HepG2 (cell line): Measurements from ENCODE around the gene KDM4B.

Experiments used
- CTCF ChIP-seq: sonication (generic); formaldehyde crosslinking; IDR thresholded peaks from 2 replicates; pipeline ENCODE4 v1.5.0; 2020; ENCODE audit warnings: mild to moderate bottlenecking, missing genetic modification reagents, moderate library complexity
- EP300 ChIP-seq, 3 experiments: sonication (generic) in 1 of 3; formaldehyde crosslinking in 1 of 3; IDR thresholded peaks; 2 replicates each; pipeline versions ENCODE4 v1.5.1 to v1.6.1; 2011 to 2020; ENCODE audit warnings: low read depth in 2 of 3, low read length in 2 of 3, borderline replicate concordance in 1 of 3, improper control_type of control experiment in 1 of 3, mild to moderate bottlenecking in 1 of 3, missing genetic modification reagents in 1 of 3, moderate library complexity in 1 of 3
- HOMEZ ChIP-seq: IDR thresholded peaks from 2 replicates; pipeline ENCODE4 v1.6.1; 2016; ENCODE audit warnings: low read depth
- ISX ChIP-seq: sonication (generic); formaldehyde crosslinking; conservative IDR thresholded peaks from 2 replicates; pipeline ENCODE4 v1.5.0; 2020; ENCODE audit warnings: missing genetic modification reagents
- JUN ChIP-seq: sonication (generic); formaldehyde crosslinking; IDR thresholded peaks from 2 replicates; pipeline ENCODE4 v1.4.0; 2020; ENCODE audit warnings: mild to moderate bottlenecking, missing genetic modification reagents
- KLF6 ChIP-seq: IDR thresholded peaks from 2 replicates; pipeline ENCODE4 v1.8.0; 2016; ENCODE audit warnings: missing biosample characterization, missing genetic modification reagents
- NCOA2 ChIP-seq: sonication (generic); formaldehyde crosslinking; IDR thresholded peaks from 2 replicates; pipeline ENCODE4 v1.8.0; 2022; ENCODE audit warnings: inconsistent platforms
- POLR2AphosphoS5 ChIP-seq: IDR thresholded peaks from 2 replicates; pipeline ENCODE4 v1.6.1; 2012; ENCODE audit warnings: low read depth, low read length
- REXO4 ChIP-seq: sonication (generic); formaldehyde crosslinking; IDR thresholded peaks from 2 replicates; pipeline ENCODE4 v1.8.0; 2022; ENCODE audit warnings: missing genetic modification reagents, mild to moderate bottlenecking, borderline replicate concordance
- TAF1 ChIP-seq: sonication (generic); formaldehyde crosslinking; IDR thresholded peaks from 2 replicates; pipeline ENCODE4 v1.4.0; 2020; ENCODE audit warnings: missing genetic modification reagents
- TF ChIP-seq, protein P1 (sequence below), 2 experiments: fragments of 450-650 bp in 1 of 2; sonication (generic) in 1 of 2; formaldehyde crosslinking; IDR thresholded peaks; 2 replicates each; pipeline versions ENCODE4 v1.5.0 to v1.8.0; 2020 to 2022; ENCODE audit warnings: mild to moderate bottlenecking in 1 of 2, missing genetic modification reagents in 1 of 2
- TF ChIP-seq, protein P2 (sequence below): sonication (generic); formaldehyde crosslinking; IDR thresholded peaks from 2 replicates; pipeline ENCODE4 v1.4.0; 2020; ENCODE audit warnings: missing genetic modification reagents

GRCh38 chr19:5106971-5107370, 138.1 kb downstream of the KDM4B start:
- TF ChIP-seq, protein P1, sequence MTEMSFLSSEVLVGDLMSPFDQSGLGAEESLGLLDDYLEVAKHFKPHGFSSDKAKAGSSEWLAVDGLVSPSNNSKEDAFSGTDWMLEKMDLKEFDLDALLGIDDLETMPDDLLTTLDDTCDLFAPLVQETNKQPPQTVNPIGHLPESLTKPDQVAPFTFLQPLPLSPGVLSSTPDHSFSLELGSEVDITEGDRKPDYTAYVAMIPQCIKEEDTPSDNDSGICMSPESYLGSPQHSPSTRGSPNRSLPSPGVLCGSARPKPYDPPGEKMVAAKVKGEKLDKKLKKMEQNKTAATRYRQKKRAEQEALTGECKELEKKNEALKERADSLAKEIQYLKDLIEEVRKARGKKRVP (CRISPR knock-in tag; IDR thresholded peaks at IDR 0.05) = no peak
- no peak for TF ChIP-seq REXO4
- TF ChIP-seq NCOA2 (CRISPR knock-in tag) = no peak
- no peak for TF ChIP-seq POLR2AphosphoS5
- no peak for TF ChIP-seq EP300 (IDR thresholded peaks at IDR 0.05; ENCODE audit: low read depth in 2 of 2, low read length in 2 of 2)
- no peak for TF ChIP-seq EP300 (CRISPR knock-in tag; IDR thresholded peaks at IDR 0.05; ENCODE audit: borderline replicate concordance)
- no peak for TF ChIP-seq TAF1 (CRISPR knock-in tag)
- TF ChIP-seq, protein P2, sequence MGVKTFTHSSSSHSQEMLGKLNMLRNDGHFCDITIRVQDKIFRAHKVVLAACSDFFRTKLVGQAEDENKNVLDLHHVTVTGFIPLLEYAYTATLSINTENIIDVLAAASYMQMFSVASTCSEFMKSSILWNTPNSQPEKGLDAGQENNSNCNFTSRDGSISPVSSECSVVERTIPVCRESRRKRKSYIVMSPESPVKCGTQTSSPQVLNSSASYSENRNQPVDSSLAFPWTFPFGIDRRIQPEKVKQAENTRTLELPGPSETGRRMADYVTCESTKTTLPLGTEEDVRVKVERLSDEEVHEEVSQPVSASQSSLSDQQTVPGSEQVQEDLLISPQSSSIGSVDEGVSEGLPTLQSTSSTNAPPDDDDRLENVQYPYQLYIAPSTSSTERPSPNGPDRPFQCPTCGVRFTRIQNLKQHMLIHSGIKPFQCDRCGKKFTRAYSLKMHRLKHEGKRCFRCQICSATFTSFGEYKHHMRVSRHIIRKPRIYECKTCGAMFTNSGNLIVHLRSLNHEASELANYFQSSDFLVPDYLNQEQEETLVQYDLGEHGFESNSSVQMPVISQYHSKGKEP (CRISPR knock-in tag) = no peak
- TF ChIP-seq CTCF (CRISPR knock-in tag) = no peak
- TF ChIP-seq ISX = no peak
- TF ChIP-seq HOMEZ = no peak
- no peak for TF ChIP-seq KLF6
- no peak for TF ChIP-seq JUN (CRISPR knock-in tag)
